AG09319 (cell line): Measurements from ENCODE around the gene SLC26A3.

ENCODE experiments used
- DNase-seq: peaks from one replicate; pipeline ENCODE4 v3.0.0-alpha.2; 2010; ENCODE audit warnings: low read depth; ENCODE audit errors: extremely low read depth
- CTCF ChIP-seq: IDR thresholded peaks from 2 replicates; pipeline ENCODE4 v1.5.1; 2011; ENCODE audit warnings: low read depth, mild to moderate bottlenecking, inconsistent platforms, low read length, moderate library complexity

SLC26A3 gene

GRCh38 chr7:107751113-107751512 lies 51.9 kb downstream of the SLC26A3 start:
- no peak for TF ChIP-seq CTCF
- no peak for DNase-seq

- no peak for DNase-seq
- no peak for TF ChIP-seq CTCF
These were observed 57.0 kb downstream of the SLC26A3 start for GRCh38 chr7:107746006-107746405.

GRCh38 chr7:107744345-107744750 lies 58.7 kb downstream of the SLC26A3 start:
- no peak for DNase-seq
- TF ChIP-seq CTCF, result no peak

- TF ChIP-seq CTCF, result peak; percentile 78
These were observed 59.3 kb downstream of the SLC26A3 start, which contains the start of gene CBLL1 for GRCh38 chr7:107743567-107744344. TSS of gene CBLL1 (plus strand) at chr7:107744142. CDS start at chr7:107744164, 22 bp downstream.

GRCh38 chr7:107742678-107743566 lies 60.1 kb downstream of the SLC26A3 start:
- DNase-seq, result no peak
- no peak for TF ChIP-seq CTCF

More at GRCh38 chr7:107743567-107744344, 59.3 kb downstream of the SLC26A3 start, which contains the start of gene CBLL1:
- DNase-seq, result peak; percentile 91

- no peak for DNase-seq
- TF ChIP-seq CTCF, result no peak
These were observed 74.7 kb downstream of the SLC26A3 start for GRCh38 chr7:107728276-107728675.
